Measurements from ENCODE around the gene TBCEL.

The TBCEL gene

GRCh38 chr11:121063728-121064127, 39.8 kb downstream of the TBCEL start:
- DNase-seq (ENCODE audit: low spot score) = no peak

- no peak for DNase-seq (ENCODE audit: low spot score)
These were observed 42.7 kb downstream of the TBCEL start for GRCh38 chr11:121066623-121067022.

GRCh38 chr11:121067026-121067425, 43.1 kb downstream of the TBCEL start:
- no peak for DNase-seq (ENCODE audit: low spot score)

- no peak for DNase-seq (ENCODE audit: low spot score)
These were observed 43.6 kb downstream of the TBCEL start for GRCh38 chr11:121067453-121067852.

GRCh38 chr11:121067962-121068647, 44.2 kb downstream of the TBCEL start:
- DNase-seq (ENCODE audit: low spot score) = no peak

- DNase-seq (ENCODE audit: low spot score) = no peak
These were observed 44.9 kb downstream of the TBCEL start for GRCh38 chr11:121068787-121069186.

- no peak for DNase-seq (ENCODE audit: low spot score)
These were observed 47.3 kb downstream of the TBCEL start for GRCh38 chr11:121070951-121071845.

GRCh38 chr11:121071846-121072450, 48.0 kb downstream of the TBCEL start:
- no peak for DNase-seq (ENCODE audit: low spot score)

- no peak for DNase-seq (ENCODE audit: low spot score)
These were observed 57.4 kb downstream of the TBCEL start for GRCh38 chr11:121081321-121081720.

GRCh38 chr11:121082219-121082618, 58.3 kb downstream of the TBCEL start:
- no peak for DNase-seq (ENCODE audit: low spot score)

GRCh38 chr11:121082670-121083069, 58.8 kb downstream of the TBCEL start:
- no peak for DNase-seq (ENCODE audit: low spot score)

GRCh38 chr11:121086866-121087265, 63.0 kb downstream of the TBCEL start:
- DNase-seq (ENCODE audit: low spot score) = no peak

- DNase-seq (ENCODE audit: low spot score) = no peak
These were observed 65.7 kb downstream of the TBCEL start for GRCh38 chr11:121089566-121089965.

GRCh38 chr11:121090145-121090721, 66.3 kb downstream of the TBCEL start:
- no peak for DNase-seq (ENCODE audit: low spot score)

GRCh38 chr11:121091492-121092152, 67.7 kb downstream of the TBCEL start:
- no peak for DNase-seq (ENCODE audit: low spot score)

- DNase-seq (ENCODE audit: low spot score) = no peak
These were observed 71.7 kb downstream of the TBCEL start for GRCh38 chr11:121095561-121095960.

GRCh38 chr11:121099364-121099763, 75.5 kb downstream of the TBCEL start:
- no peak for DNase-seq (ENCODE audit: low spot score)

- DNase-seq (ENCODE audit: low spot score) = no peak
These were observed 76.0 kb downstream of the TBCEL start for GRCh38 chr11:121099885-121100284.

GRCh38 chr11:121100943-121101342, 77.0 kb downstream of the TBCEL start, which contains the start of gene TECTA:
Gene TECTA (plus strand): TSS chr11:121101243. CDS start chr11:121102666, 1,423 bp downstream.
- DNase-seq (ENCODE audit: low spot score) = no peak

- no peak for DNase-seq (ENCODE audit: low spot score)
These were observed 80.4 kb downstream of the TBCEL start for GRCh38 chr11:121104312-121104762.

GRCh38 chr11:121105063-121105480, 81.2 kb downstream of the TBCEL start:
- no peak for DNase-seq (ENCODE audit: low spot score)
